SJCRH30 (cell line): ENCODE measurements around the gene AKAP9. TPM values are rescaled to one million over a fixed set of nuclear protein-coding genes. Genes with fewer than 3 reads are reported as not detected.
"Not testable (repeated sequence)": the region's sequence is repeated elsewhere in the genome, so short reads cannot be mapped to it uniquely, and the experiment has no call there.

Source experiments
- DNase-seq, 2 experiments: peaks; one replicate each; pipeline ENCODE4 v3.0.0-alpha.2; 2015 to 2020
- H3K27ac ChIP-seq: fragments of 250-450 bp; sonication (Bioruptor Pico); 2 replicates; pipeline ENCODE4 v1.5.1; 2020; ENCODE audit warnings: mild to moderate bottlenecking, moderate library complexity
- H3K27me3 ChIP-seq: fragments of 250-450 bp; sonication (Bioruptor Pico); 2 replicates; pipeline ENCODE4 v1.5.1; 2020; ENCODE audit warnings: mild to moderate bottlenecking, moderate library complexity
- H3K36me3 ChIP-seq: fragments of 250-450 bp; sonication (Bioruptor Pico); 2 replicates; pipeline ENCODE4 v1.5.1; 2020; ENCODE audit warnings: mild to moderate bottlenecking, moderate library complexity
- H3K4me1 ChIP-seq: fragments of 250-450 bp; sonication (Bioruptor Pico); 2 replicates; pipeline ENCODE4 v1.5.1; 2020; ENCODE audit warnings: mild to moderate bottlenecking, moderate library complexity
- H3K4me3 ChIP-seq: fragments of 250-450 bp; sonication (Bioruptor Pico); 2 replicates; pipeline ENCODE4 v1.5.1; 2020; ENCODE audit warnings: mild to moderate bottlenecking, moderate library complexity
- H3K9me3 ChIP-seq: fragments of 250-450 bp; sonication (Bioruptor Pico); replicated peaks from 2 replicates; pipeline ENCODE4 v1.5.1; 2020; ENCODE audit warnings: mild to moderate bottlenecking, moderate library complexity
- total RNA-seq: library from RNA; depleted of rRNA; stranded (reverse); fragments of >200 nt; shearing (Covaris generic); gene quantifications from 2 replicates; pipeline ENCODE4 v1.2.3, GENCODE V29; 2014

Gene AKAP9
- total RNA-seq, 1 experiment from 2014 or later = 69.9 TPM

DNA sequence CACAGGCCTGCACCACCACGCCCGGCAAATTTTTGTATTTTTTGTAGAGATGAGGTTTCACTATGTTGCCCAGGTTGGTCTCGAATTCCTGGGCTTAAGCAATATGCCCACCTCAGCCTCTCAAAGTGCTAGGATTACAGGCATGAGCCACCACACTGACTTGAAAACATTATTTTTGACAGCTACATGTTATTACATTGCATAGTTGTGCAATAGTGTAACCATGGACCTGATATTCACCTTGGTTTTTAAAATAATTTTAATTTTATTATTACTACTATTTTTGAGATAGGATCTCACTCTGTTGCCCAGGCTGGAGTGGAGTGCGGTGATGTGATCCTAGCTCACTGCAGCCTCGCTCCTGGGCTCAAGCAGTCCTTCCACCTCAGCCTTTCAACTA lies 18.4 kb downstream of the AKAP9 start:
- DNase-seq = no peak
- no peaks in the 10 kb centered on the region; the same call in 1 of the 2 replicates for H3K4me1 ChIP-seq
- peaks cover 8% of the 10 kb centered on the region; the same call in 1 of the 2 replicates for H3K36me3 ChIP-seq
- no peak overlapping the region for H3K27ac ChIP-seq
- H3K4me3 ChIP-seq = no peak overlapping the region
- H3K27me3 ChIP-seq = no peaks in the 10 kb centered on the region
- no peaks in the 10 kb centered on the region for H3K9me3 ChIP-seq

DNA sequence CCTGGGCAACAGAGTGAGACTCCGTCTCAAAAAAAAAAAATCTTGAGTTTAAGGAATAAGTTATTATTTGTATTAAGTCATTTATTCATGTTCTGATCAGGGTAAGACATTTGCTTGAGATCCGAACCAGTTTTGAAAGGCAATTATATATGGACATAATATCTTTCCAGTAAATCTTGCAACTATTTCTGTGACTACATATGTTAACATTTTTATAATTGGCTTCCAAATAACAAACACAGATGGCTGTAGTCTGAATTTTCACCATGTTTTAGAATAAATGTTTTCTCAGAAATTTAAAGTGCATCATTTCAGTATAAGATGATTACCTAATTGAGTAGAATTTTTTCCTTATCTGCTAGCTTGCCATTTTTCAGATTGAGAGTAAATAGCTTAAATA lies 21.2 kb downstream of the AKAP9 start:
- Histone ChIP-seq H3K4me1 (no peaks in the 10 kb centered on the region; the same call in 1 of the 2 replicates), H3K9me3 (no peaks in the 10 kb centered on the region), H3K4me3 (no peak overlapping the region), H3K27ac (no peak overlapping the region), H3K27me3 (no peaks in the 10 kb centered on the region), H3K36me3 (no peaks in the 10 kb centered on the region)
- DNase-seq = no peak

DNA sequence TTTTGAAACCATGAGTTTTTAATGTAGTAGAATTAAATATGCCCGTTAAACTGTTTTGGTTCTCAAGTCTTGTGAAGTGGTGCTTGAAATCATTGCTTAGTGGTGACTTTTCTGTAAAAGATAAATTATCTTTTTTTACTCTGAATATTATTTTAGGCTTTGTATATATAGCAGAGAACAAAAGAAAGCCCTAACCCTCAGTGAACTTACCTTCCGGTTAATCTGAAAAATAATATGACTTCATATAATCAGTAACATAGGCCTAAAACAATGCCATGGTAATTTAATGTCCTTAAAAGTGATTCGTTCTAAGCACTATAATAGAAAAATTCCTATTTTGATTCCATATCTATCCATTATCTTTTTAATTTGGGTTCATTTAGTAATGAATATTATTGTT lies 21.8 kb downstream of the AKAP9 start:
- no peak for DNase-seq
- no peaks in the 10 kb centered on the region; the same call in 1 of the 2 replicates for H3K4me1 ChIP-seq
- H3K27me3 ChIP-seq = no peaks in the 10 kb centered on the region
- no peak overlapping the region for H3K27ac ChIP-seq
- H3K9me3 ChIP-seq = no peaks in the 10 kb centered on the region
- no peaks in the 10 kb centered on the region for H3K36me3 ChIP-seq
- no peak overlapping the region for H3K4me3 ChIP-seq

- H3K4me1 ChIP-seq, H3K36me3 ChIP-seq, H3K4me3 ChIP-seq, DNase-seq, H3K27me3 ChIP-seq, H3K27ac ChIP-seq, H3K9me3 ChIP-seq: not testable (repeated sequence)
These were observed 26.9 kb downstream of the AKAP9 start for GRCh38 chr7:91967513-91967912.

DNA sequence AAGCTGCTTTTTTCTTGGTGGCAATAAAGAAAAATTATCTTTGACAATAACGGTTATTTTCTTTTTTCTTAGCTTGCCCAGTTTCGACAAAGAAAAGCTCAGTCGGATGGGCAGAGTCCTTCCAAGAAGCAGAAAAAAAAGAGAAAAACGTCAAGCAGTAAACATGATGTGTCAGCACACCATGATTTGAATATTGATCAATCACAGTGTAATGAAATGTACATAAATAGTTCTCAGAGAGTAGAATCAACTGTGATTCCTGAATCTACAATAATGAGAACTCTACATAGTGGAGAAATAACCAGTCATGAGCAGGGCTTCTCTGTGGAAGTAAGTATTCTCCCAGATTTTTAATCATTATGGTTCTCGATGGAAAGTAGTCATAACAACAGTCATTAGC lies 33.0 kb downstream of the AKAP9 start:
- H3K36me3 ChIP-seq = peaks cover 23% of the 10 kb centered on the region
- no peaks in the 10 kb centered on the region for H3K27me3 ChIP-seq
- H3K27ac ChIP-seq = no peak overlapping the region
- no peak overlapping the region for H3K4me3 ChIP-seq
- H3K9me3 ChIP-seq = no peaks in the 10 kb centered on the region
- no peaks in the 10 kb centered on the region for H3K4me1 ChIP-seq
- no peak for DNase-seq

DNA sequence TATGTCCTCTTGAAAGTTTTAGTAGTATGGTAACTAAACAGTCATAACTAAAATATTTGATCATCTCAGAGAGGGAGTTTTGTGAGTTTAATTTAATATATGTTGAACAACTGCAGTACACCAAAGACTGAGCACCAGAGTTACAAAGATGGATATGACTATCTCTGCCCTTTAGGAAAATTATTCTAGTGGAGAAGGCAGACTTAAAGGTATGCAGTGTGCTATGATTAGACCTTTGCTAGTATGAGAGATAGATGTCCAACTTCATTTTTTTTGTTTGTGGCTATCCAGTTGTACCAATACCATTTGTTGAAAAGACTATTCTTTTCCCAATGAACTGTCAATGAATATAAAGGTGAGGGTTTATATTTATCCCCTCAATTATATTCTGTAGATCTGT lies 33.4 kb downstream of the AKAP9 start:
- no peak overlapping the region for H3K27ac ChIP-seq
- H3K9me3 ChIP-seq = no peaks in the 10 kb centered on the region
- H3K4me3 ChIP-seq = no peak overlapping the region
- no peak for DNase-seq
- peaks cover 23% of the 10 kb centered on the region for H3K36me3 ChIP-seq
- no peaks in the 10 kb centered on the region for H3K4me1 ChIP-seq
- H3K27me3 ChIP-seq = no peaks in the 10 kb centered on the region

GRCh38 chr7:91976743-91977142 lies 36.1 kb downstream of the AKAP9 start:
- H3K9me3 ChIP-seq = no peaks in the 10 kb centered on the region
- H3K27ac ChIP-seq = no peak overlapping the region
- peaks cover 21% of the 10 kb centered on the region for H3K36me3 ChIP-seq
- DNase-seq = no peak
- no peaks in the 10 kb centered on the region for H3K4me1 ChIP-seq
- H3K4me3 ChIP-seq = no peak overlapping the region
- no peaks in the 10 kb centered on the region for H3K27me3 ChIP-seq

DNA sequence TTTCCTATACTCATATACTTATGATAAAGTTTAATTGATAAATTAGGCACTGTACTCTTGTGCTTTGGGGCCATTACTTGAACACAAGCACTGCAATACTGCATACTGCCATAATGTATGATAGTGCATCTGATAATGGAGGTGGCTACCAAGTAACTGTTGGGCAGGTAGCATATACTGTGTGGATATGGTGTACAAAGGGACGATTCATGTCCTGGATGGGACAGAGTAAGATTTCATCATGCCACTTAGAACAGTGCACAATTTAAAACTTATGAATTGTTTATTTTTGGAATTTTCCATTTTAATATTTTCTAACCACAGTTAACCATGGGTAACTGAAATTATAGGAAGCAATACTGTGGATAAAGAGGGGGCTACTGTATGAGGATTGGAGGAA lies 38.9 kb downstream of the AKAP9 start:
- Histone ChIP-seq H3K4me3 (no peak overlapping the region), H3K4me1 (no peaks in the 10 kb centered on the region), H3K9me3 (no peaks in the 10 kb centered on the region), H3K27me3 (no peaks in the 10 kb centered on the region), H3K36me3 (peaks cover 16% of the 10 kb centered on the region), H3K27ac (no peak overlapping the region)
- DNase-seq = no peak

DNA sequence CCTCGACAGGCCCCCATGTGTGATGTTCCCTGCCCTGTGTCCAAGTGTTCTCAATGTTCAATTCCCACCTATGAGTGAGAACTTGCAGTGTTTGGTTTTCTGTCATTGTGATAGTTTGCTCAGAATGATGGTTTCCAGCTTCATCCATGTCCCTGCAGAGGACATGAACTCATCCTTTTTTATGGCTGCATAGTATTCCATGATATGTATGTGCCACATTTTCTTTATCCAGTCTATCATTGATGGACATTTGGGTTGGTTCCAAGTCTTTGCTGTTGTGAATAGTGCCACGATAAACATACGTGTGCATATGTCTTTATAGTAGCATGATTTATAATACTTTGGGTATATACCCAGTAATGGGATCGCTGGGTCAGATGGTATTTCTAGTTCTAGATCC lies 41.7 kb downstream of the AKAP9 start:
- not testable (repeated sequence) for DNase-seq, H3K9me3 ChIP-seq, H3K4me3 ChIP-seq, H3K36me3 ChIP-seq, H3K27me3 ChIP-seq, H3K27ac ChIP-seq, H3K4me1 ChIP-seq

- no peak overlapping the region for H3K4me3 ChIP-seq
- DNase-seq = no peak
- H3K4me1 ChIP-seq = no peaks in the 10 kb centered on the region
- peaks cover 13% of the 10 kb centered on the region for H3K36me3 ChIP-seq
- no peaks in the 10 kb centered on the region for H3K27me3 ChIP-seq
- H3K27ac ChIP-seq = no peak overlapping the region
- no peaks in the 10 kb centered on the region for H3K9me3 ChIP-seq
These were observed 47.6 kb downstream of the AKAP9 start for GRCh38 chr7:91988213-91988612.

- H3K4me3 ChIP-seq = no peak overlapping the region
- H3K9me3 ChIP-seq = no peaks in the 10 kb centered on the region
- no peaks in the 10 kb centered on the region for H3K27me3 ChIP-seq
- no peak for DNase-seq
- H3K27ac ChIP-seq = no peak overlapping the region
- peaks cover 49% of the 10 kb centered on the region for H3K36me3 ChIP-seq
- no peaks in the 10 kb centered on the region for H3K4me1 ChIP-seq
These were observed 53.3 kb downstream of the AKAP9 start for GRCh38 chr7:91993976-91994375.

- Histone ChIP-seq H3K9me3 (0 out of 2 replicates have a peak, but pooled peaks cover 4% of the 10 kb centered on the region), H3K27me3 (no peaks in the 10 kb centered on the region), H3K36me3 (peaks cover 52% of the 10 kb centered on the region), H3K4me3 (no peak overlapping the region), H3K27ac (no peak overlapping the region), H3K4me1 (no peaks in the 10 kb centered on the region)
- DNase-seq = no peak
These were observed 54.9 kb downstream of the AKAP9 start for GRCh38 chr7:91995391-91996105.

GRCh38 chr7:91999631-92000565 lies 59.2 kb downstream of the AKAP9 start:
- Histone ChIP-seq H3K36me3 (peaks cover 47% of the 10 kb centered on the region), H3K4me1 (no peaks in the 10 kb centered on the region), H3K27me3 (no peaks in the 10 kb centered on the region), H3K9me3 (0 out of 2 replicates have a peak, but pooled peaks cover 4% of the 10 kb centered on the region), H3K27ac (no peak overlapping the region), H3K4me3 (no peak overlapping the region)
- no peak for DNase-seq

DNA sequence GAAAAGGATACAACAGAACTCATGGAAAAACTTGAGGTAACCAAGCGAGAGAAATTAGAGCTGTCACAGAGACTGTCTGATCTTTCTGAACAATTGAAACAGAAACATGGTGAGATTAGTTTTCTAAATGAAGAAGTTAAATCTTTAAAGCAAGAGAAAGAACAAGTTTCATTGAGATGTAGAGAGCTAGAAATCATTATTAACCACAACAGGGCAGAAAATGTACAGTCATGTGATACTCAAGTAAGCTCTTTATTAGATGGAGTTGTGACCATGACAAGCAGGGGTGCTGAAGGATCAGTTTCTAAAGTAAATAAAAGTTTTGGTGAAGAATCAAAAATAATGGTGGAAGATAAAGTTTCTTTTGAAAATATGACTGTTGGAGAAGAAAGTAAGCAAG lies 62.1 kb downstream of the AKAP9 start:
- DNase-seq = no peak
- Histone ChIP-seq H3K36me3 (peaks cover 29% of the 10 kb centered on the region), H3K4me1 (no peaks in the 10 kb centered on the region), H3K27ac (no peak overlapping the region), H3K4me3 (no peak overlapping the region), H3K27me3 (no peaks in the 10 kb centered on the region), H3K9me3 (0 out of 2 replicates have a peak, but pooled peaks cover 4% of the 10 kb centered on the region)

GRCh38 chr7:92006046-92006445 lies 65.4 kb downstream of the AKAP9 start:
- no peak overlapping the region for H3K27ac ChIP-seq
- DNase-seq = no peak

More at GRCh38 chr7:92006046-92006445, 65.4 kb downstream of the AKAP9 start:
- H3K9me3 ChIP-seq = no peaks in the 10 kb centered on the region
- H3K4me1 ChIP-seq = no peaks in the 10 kb centered on the region
- H3K27me3 ChIP-seq = no peaks in the 10 kb centered on the region
- H3K4me3 ChIP-seq = no peak overlapping the region
- H3K36me3 ChIP-seq = peaks cover 26% of the 10 kb centered on the region
